H1 (cell line): ENCODE data around the gene RAB33A.

Experiments
- ATF2 ChIP-seq: IDR thresholded peaks from 2 replicates; pipeline ENCODE4 v1.6.1; 2012; ENCODE audit warnings: low read length, inconsistent platforms
- CTCF ChIP-seq, 3 experiments: IDR thresholded peaks; 1 replicate in 2 of 3; 2 replicates in 1 of 3; pipeline versions ENCODE4 v1.5.1 to v1.6.1; 2011; ENCODE audit warnings: low read length in 3 of 3, mild to moderate bottlenecking in 3 of 3, inconsistent platforms in 2 of 3, low read depth in 1 of 3, moderate library complexity in 1 of 3; ENCODE audit not compliant: insufficient read depth in 1 of 3; ENCODE audit errors: control extremely low read depth in 1 of 3
- EZH2 ChIP-seq: fragments of 200-600 bp; sonication (generic); IDR thresholded peaks from 2 replicates; pipeline ENCODE4 v1.7.1; 2012; ENCODE audit warnings: low read depth, mild to moderate bottlenecking, moderate library complexity, low read length, inconsistent platforms; ENCODE audit not compliant: severe bottlenecking
- JUND ChIP-seq: IDR thresholded peaks from 2 replicates; pipeline ENCODE4 v1.6.1; 2011; ENCODE audit warnings: mild to moderate bottlenecking, improper control_type of control experiment, low read length
- POLR2A ChIP-seq, 2 experiments: IDR thresholded peaks; 1 replicate in 1 of 2; 2 replicates in 1 of 2; pipeline ENCODE4 v1.6.1; 2011; ENCODE audit warnings: low read depth in 2 of 2, low read length in 2 of 2, mild to moderate bottlenecking in 2 of 2; ENCODE audit errors: control extremely low read depth in 1 of 2
- POLR2AphosphoS5 ChIP-seq: IDR thresholded peaks from 2 replicates; pipeline ENCODE4 v1.6.1; 2011; ENCODE audit warnings: low read depth, low read length
- RAD21 ChIP-seq, 2 experiments: IDR thresholded peaks in 1 of 2; conservative IDR thresholded peaks in 1 of 2; 2 replicates each; pipeline ENCODE4 v1.6.1; 2011; ENCODE audit warnings: low read depth in 2 of 2, low read length in 2 of 2, improper control_type of control experiment in 1 of 2, inconsistent platforms in 1 of 2, mild to moderate bottlenecking in 1 of 2, moderate library complexity in 1 of 2
- ZNF274 ChIP-seq: IDR thresholded peaks from 2 replicates; pipeline ENCODE4 v1.7.0; 2012; ENCODE audit warnings: low read length, borderline replicate concordance; ENCODE audit errors: extremely low read depth

GRCh38 chrX:130162094-130162735 is 9.5 kb upstream of the RAB33A start:
- TF ChIP-seq POLR2AphosphoS5 (no peak), EZH2 (no peak), CTCF (IDR thresholded peaks at IDR 0.05; ENCODE audit: control extremely low read depth in 1 of 3, insufficient read depth in 1 of 3, low read depth in 1 of 3, low read length in 3 of 3) (no peak), ZNF274 (no peak), POLR2A (IDR thresholded peaks at IDR 0.05; ENCODE audit: control extremely low read depth in 1 of 2, low read depth in 2 of 2, low read length in 2 of 2) (no peak), JUND (no peak), RAD21 (IDR thresholded peaks at IDR 0.05 in 1 of 2, conservative IDR thresholded peaks at IDR 0.05 in 1 of 2; ENCODE audit: low read depth in 2 of 2, low read length in 2 of 2) (no peak), ATF2 (no peak)
